ENCODE measurements around the gene FHIT. TPM values are rescaled to one million over a fixed set of nuclear protein-coding genes. Genes with fewer than 3 reads are reported as not detected.

Gene FHIT
- total RNA-seq, 1 donor from 2014 or later: 5.7 TPM

GRCh38 chr3:61132062-61132461 lies 119.2 kb downstream of the FHIT start:
- no peaks in the 10 kb centered on the region for H3K27me3 ChIP-seq

GRCh38 chr3:61118830-61119229 lies 132.4 kb downstream of the FHIT start:
- H3K36me3 ChIP-seq: no peaks in the 10 kb centered on the region
- Mint-ChIP-seq H3K36me3 (peaks cover 4% of the 10 kb centered on the region), H3K4me3 (no peak overlapping the region), H3K4me1 (peaks cover 8% of the 10 kb centered on the region), H3K27ac (no peak overlapping the region), H3K27me3 (ENCODE audit: insufficient read depth, low read depth) (no peaks in the 10 kb centered on the region), H3K9me3 (peaks cover 20% of the 10 kb centered on the region)
- no peak overlapping the region for H3K4me3 ChIP-seq
- H4K20me1 ChIP-seq (ENCODE audit: low read depth): no peaks in the 10 kb centered on the region
- DNase-seq (ENCODE audit: low spot score): no peak
- no peaks in the 10 kb centered on the region for H3K9me3 ChIP-seq (ENCODE audit: low read depth)
- H3K4me1 ChIP-seq: peaks cover 10% of the 10 kb centered on the region
- H3K27ac ChIP-seq: no peak overlapping the region
- H3K79me2 ChIP-seq (ENCODE audit: low read depth): no peaks in the 10 kb centered on the region
- no peaks in the 10 kb centered on the region for H3F3A ChIP-seq (ENCODE audit: low read depth)
- H3K27me3 ChIP-seq: no peaks in the 10 kb centered on the region
- H3K9ac ChIP-seq: no peak overlapping the region
- TF ChIP-seq EZH2phosphoT487 (IDR thresholded peaks at IDR 0.05) (no peak), EZH2 (IDR thresholded peaks at IDR 0.05) (no peak)
- H3K4me2 ChIP-seq: no peak overlapping the region
- H2AFZ ChIP-seq (replicated peaks): no peak overlapping the region

More at GRCh38 chr3:61132062-61132461, 119.2 kb downstream of the FHIT start:
- H3K4me3 ChIP-seq: no peak overlapping the region
- no peaks in the 10 kb centered on the region for H3K27me3 Mint-ChIP-seq (ENCODE audit: insufficient read depth, low read depth)
- no peaks in the 10 kb centered on the region for H3K4me1 Mint-ChIP-seq
- no peaks in the 10 kb centered on the region for H3K79me2 ChIP-seq (ENCODE audit: low read depth)
- H3K9me3 Mint-ChIP-seq: no peaks in the 10 kb centered on the region
- no peaks in the 10 kb centered on the region for H4K20me1 ChIP-seq (ENCODE audit: low read depth)
- no peak for TF ChIP-seq EZH2phosphoT487 (IDR thresholded peaks at IDR 0.05)
- no peak for TF ChIP-seq EZH2 (IDR thresholded peaks at IDR 0.05)
- TF ChIP-seq CTCF (IDR thresholded peaks at IDR 0.05): no peak
- no peaks in the 10 kb centered on the region for H3F3A ChIP-seq (ENCODE audit: low read depth)
- H3K4me1 ChIP-seq: no peaks in the 10 kb centered on the region
- H3K36me3 ChIP-seq: no peaks in the 10 kb centered on the region
- no peak overlapping the region for H3K4me2 ChIP-seq
- no peak for DNase-seq (ENCODE audit: low spot score)
- H3K4me3 Mint-ChIP-seq: no peak overlapping the region
- H3K27ac ChIP-seq: no peak overlapping the region
- H3K9ac ChIP-seq: no peak overlapping the region
- no peaks in the 10 kb centered on the region for H3K9me3 ChIP-seq (ENCODE audit: low read depth)
- no peak overlapping the region for H3K27ac Mint-ChIP-seq
- no peak overlapping the region for H2AFZ ChIP-seq (replicated peaks)
- no peaks in the 10 kb centered on the region for H3K36me3 Mint-ChIP-seq

GRCh38 chr3:61117045-61117898 lies 134.0 kb downstream of the FHIT start:
- H3K79me2 ChIP-seq (ENCODE audit: low read depth): no peaks in the 10 kb centered on the region
- H3K9me3 ChIP-seq (ENCODE audit: low read depth): no peaks in the 10 kb centered on the region
- H3K4me2 ChIP-seq: no peak overlapping the region
- Mint-ChIP-seq H3K4me1 (peaks cover 8% of the 10 kb centered on the region), H3K9me3 (peaks cover 16% of the 10 kb centered on the region), H3K36me3 (peaks cover 4% of the 10 kb centered on the region), H3K27me3 (ENCODE audit: insufficient read depth, low read depth) (no peaks in the 10 kb centered on the region), H3K4me3 (no peak overlapping the region), H3K27ac (no peak overlapping the region)
- no peak overlapping the region for H3K4me3 ChIP-seq
- no peak for TF ChIP-seq EZH2 (IDR thresholded peaks at IDR 0.05)
- TF ChIP-seq EZH2phosphoT487 (IDR thresholded peaks at IDR 0.05): no peak
- no peak for TF ChIP-seq CTCF (IDR thresholded peaks at IDR 0.05)
- DNase-seq (ENCODE audit: low spot score): no peak
- no peak overlapping the region for H2AFZ ChIP-seq (replicated peaks)
- no peaks in the 10 kb centered on the region for H3K27me3 ChIP-seq
- H3K36me3 ChIP-seq: no peaks in the 10 kb centered on the region
- no peak overlapping the region for H3K27ac ChIP-seq
- no peaks in the 10 kb centered on the region for H4K20me1 ChIP-seq (ENCODE audit: low read depth)
- peaks cover 10% of the 10 kb centered on the region for H3K4me1 ChIP-seq
- no peak overlapping the region for H3K9ac ChIP-seq
- H3F3A ChIP-seq (ENCODE audit: low read depth): no peaks in the 10 kb centered on the region

All from neural progenitor cell (in vitro differentiated cells).